ENCODE measurements around the gene NMD3.

The NMD3 gene

GRCh38 chr3:161265916-161266571, 44.9 kb downstream of the NMD3 start:
- no peak overlapping the region for H3K4me3 ChIP-seq (ENCODE audit: low read depth, low read length)
- DNase-seq (ENCODE audit: low read depth) = no peak
- no peak for TF ChIP-seq CTCF (conservative IDR thresholded peaks at IDR 0.05; ENCODE audit: low read depth, low read length)

- DNase-seq (ENCODE audit: low read depth) = peak; percentile 80
- H3K4me3 ChIP-seq (ENCODE audit: low read depth, low read length) = no peak overlapping the region
- no peak for TF ChIP-seq CTCF (conservative IDR thresholded peaks at IDR 0.05; ENCODE audit: low read depth, low read length)
These were observed 45.6 kb downstream of the NMD3 start for GRCh38 chr3:161266731-161267150.

GRCh38 chr3:161267646-161268045, 46.5 kb downstream of the NMD3 start:
- no peak for DNase-seq (ENCODE audit: low read depth)
- no peak overlapping the region for H3K4me3 ChIP-seq (ENCODE audit: low read depth, low read length)
- no peak for TF ChIP-seq CTCF (conservative IDR thresholded peaks at IDR 0.05; ENCODE audit: low read depth, low read length)

- no peak for TF ChIP-seq CTCF (conservative IDR thresholded peaks at IDR 0.05; ENCODE audit: low read depth, low read length)
- DNase-seq (ENCODE audit: low read depth) = no peak
These were observed 47.5 kb downstream of the NMD3 start for GRCh38 chr3:161268601-161269000.

GRCh38 chr3:161270991-161271390, 49.9 kb downstream of the NMD3 start:
- H3K4me3 ChIP-seq (ENCODE audit: low read depth, low read length) = no peak overlapping the region
- DNase-seq (ENCODE audit: low read depth) = peak; percentile 18
- TF ChIP-seq CTCF (conservative IDR thresholded peaks at IDR 0.05; ENCODE audit: low read depth, low read length) = no peak

More at GRCh38 chr3:161268601-161269000, 47.5 kb downstream of the NMD3 start:
- no peak overlapping the region for H3K4me3 ChIP-seq (ENCODE audit: low read depth, low read length)

GRCh38 chr3:161271646-161272045, 50.5 kb downstream of the NMD3 start:
- TF ChIP-seq CTCF (conservative IDR thresholded peaks at IDR 0.05; ENCODE audit: low read depth, low read length) = no peak
- no peak for DNase-seq (ENCODE audit: low read depth)
- no peak overlapping the region for H3K4me3 ChIP-seq (ENCODE audit: low read depth, low read length)

GRCh38 chr3:161272524-161272923, 51.4 kb downstream of the NMD3 start:
- DNase-seq (ENCODE audit: low read depth) = no peak
- no peak for TF ChIP-seq CTCF (conservative IDR thresholded peaks at IDR 0.05; ENCODE audit: low read depth, low read length)
- no peak overlapping the region for H3K4me3 ChIP-seq (ENCODE audit: low read depth, low read length)

All from choroid plexus epithelial cell (primary cell).